ENCODE results near the gene CFAP97.

CFAP97 gene

DNA sequence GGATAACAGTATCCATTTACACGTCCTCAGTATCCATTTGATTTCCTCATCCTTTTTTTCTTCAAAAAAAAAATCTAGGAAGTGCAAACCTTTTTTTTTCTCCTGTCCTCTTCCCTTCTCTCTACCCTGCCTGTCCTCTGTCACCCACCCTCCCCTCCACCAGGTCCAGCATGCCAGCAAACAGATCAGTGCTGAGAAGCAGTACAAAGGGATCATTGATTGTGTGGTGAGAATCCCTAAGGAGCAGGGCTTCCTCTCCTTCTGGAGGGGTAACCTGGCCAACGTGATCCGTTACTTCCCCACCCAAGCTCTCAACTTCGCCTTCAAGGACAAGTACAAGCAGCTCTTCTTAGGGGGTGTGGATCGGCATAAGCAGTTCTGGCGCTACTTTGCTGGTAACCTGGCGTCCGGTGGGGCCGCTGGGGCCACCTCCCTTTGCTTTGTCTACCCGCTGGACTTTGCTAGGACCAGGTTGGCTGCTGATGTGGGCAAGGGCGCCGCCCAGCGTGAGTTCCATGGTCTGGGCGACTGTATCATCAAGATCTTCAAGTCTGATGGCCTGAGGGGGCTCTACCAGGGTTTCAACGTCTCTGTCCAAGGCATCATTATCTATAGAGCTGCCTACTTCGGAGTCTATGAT, 59.1 kb downstream of the CFAP97 start:
- no peak for TF ChIP-seq FOXP2 (optimal IDR thresholded peaks at IDR 0.05; ENCODE audit: borderline replicate concordance, extremely low read depth, extremely low read length, insufficient read depth)

DNA sequence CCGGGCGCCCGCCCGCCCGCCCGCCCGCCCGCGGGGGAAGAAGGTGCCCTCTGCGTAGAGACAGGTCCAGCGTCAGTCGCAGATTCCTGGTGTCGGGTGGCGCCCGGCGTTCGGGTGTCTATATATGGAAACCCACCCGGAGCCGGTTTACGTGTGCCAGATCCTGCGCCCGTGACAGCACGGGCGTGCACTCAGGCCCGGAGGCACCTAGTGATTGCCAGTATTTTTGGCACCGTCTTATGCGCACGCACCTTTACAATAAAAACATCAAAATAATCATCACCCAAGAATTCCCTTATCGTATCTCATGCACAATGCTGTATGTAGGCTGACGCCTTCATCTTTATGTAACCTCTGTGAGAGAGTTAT, 60.2 kb downstream of the CFAP97 start:
- no peak for TF ChIP-seq SIN3A (IDR thresholded peaks at IDR 0.05; ENCODE audit: borderline replicate concordance, insufficient read depth, low read length)
- TF ChIP-seq FOXP2 (optimal IDR thresholded peaks at IDR 0.05; ENCODE audit: borderline replicate concordance, extremely low read depth, extremely low read length, insufficient read depth) = no peak
- TF ChIP-seq, protein P1, sequence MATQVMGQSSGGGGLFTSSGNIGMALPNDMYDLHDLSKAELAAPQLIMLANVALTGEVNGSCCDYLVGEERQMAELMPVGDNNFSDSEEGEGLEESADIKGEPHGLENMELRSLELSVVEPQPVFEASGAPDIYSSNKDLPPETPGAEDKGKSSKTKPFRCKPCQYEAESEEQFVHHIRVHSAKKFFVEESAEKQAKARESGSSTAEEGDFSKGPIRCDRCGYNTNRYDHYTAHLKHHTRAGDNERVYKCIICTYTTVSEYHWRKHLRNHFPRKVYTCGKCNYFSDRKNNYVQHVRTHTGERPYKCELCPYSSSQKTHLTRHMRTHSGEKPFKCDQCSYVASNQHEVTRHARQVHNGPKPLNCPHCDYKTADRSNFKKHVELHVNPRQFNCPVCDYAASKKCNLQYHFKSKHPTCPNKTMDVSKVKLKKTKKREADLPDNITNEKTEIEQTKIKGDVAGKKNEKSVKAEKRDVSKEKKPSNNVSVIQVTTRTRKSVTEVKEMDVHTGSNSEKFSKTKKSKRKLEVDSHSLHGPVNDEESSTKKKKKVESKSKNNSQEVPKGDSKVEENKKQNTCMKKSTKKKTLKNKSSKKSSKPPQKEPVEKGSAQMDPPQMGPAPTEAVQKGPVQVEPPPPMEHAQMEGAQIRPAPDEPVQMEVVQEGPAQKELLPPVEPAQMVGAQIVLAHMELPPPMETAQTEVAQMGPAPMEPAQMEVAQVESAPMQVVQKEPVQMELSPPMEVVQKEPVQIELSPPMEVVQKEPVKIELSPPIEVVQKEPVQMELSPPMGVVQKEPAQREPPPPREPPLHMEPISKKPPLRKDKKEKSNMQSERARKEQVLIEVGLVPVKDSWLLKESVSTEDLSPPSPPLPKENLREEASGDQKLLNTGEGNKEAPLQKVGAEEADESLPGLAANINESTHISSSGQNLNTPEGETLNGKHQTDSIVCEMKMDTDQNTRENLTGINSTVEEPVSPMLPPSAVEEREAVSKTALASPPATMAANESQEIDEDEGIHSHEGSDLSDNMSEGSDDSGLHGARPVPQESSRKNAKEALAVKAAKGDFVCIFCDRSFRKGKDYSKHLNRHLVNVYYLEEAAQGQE (IDR thresholded peaks at IDR 0.05; ENCODE audit: insufficient read depth in 1 of 2, low read depth in 2 of 2, low read length in 2 of 2) = no peak
- TF ChIP-seq POLR2AphosphoS5 (IDR thresholded peaks at IDR 0.05; ENCODE audit: low read depth, low read length) = no peak
- no peak for TF ChIP-seq TAF1 (IDR thresholded peaks at IDR 0.05; ENCODE audit: borderline replicate concordance, insufficient read depth, low read length)

DNA sequence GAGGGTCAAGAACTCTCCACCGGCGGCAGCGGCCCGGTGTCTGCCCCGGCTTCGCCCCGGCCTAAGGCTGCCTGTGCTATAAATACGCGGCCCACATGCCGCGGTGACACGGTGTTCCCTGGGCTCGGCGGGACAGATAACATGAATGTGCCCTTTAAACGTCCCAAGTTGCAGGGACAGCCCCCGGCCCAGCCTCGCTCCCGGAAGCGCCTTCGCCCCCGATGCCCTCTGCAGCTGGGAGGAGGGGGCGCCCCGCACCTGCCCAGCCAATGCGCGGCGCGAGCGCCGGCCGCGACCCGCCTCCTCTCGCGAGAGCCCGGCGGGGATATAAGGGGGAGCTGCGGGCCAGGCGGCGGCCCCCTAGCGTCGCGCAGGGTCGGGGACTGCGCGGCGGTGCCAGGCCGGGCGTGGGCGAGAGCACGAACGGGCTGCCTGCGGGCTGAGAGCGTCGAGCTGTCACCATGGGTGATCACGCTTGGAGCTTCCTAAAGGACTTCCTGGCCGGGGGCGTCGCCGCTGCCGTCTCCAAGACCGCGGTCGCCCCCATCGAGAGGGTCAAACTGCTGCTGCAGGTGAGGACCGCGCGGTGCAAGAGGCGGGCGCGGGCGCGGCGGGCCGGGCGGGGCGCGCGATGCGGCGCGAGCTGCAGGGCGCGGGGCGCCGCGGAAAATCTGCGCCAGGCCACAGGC, 60.7 kb downstream of the CFAP97 start, which contains the start of gene SLC25A4:
Gene SLC25A4 (plus strand): TSS at position 355 of the 689 bp plus-strand sequence. CDS start 107 bp downstream, at position 462.
- TF ChIP-seq FOXP2 (optimal IDR thresholded peaks at IDR 0.05; ENCODE audit: borderline replicate concordance, extremely low read depth, extremely low read length, insufficient read depth) (peak; percentile 20), TAF1 (IDR thresholded peaks at IDR 0.05; ENCODE audit: borderline replicate concordance, insufficient read depth, low read length) (peak; percentile 89; the same call in 1 of the 2 replicates), SIN3A (IDR thresholded peaks at IDR 0.05; ENCODE audit: borderline replicate concordance, insufficient read depth, low read length) (peak; percentile 87; the same call in 1 of the 2 replicates), POLR2AphosphoS5 (IDR thresholded peaks at IDR 0.05; ENCODE audit: low read depth, low read length) (peak; percentile 95)
- TF ChIP-seq, protein P1 (IDR thresholded peaks at IDR 0.05; ENCODE audit: insufficient read depth in 1 of 2, low read depth in 2 of 2, low read length in 2 of 2) = no peak

DNA sequence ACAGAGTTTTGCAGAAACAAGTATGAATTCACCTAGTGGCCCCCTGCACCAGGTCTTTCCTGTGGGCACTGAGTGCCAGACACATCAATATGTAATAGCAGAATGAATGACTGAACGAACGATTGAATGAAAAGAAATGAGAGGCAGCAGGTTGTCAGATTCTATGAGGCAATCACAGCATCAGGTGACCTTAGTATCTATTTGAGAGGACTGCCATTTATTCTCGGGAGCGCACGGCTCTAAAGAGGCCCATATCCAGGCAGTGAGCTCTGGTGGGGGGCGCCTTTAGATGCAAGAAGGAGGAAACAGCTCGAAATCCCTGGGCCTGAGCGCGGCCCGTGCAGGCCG, 61.3 kb downstream of the CFAP97 start:
- TF ChIP-seq FOXP2 (optimal IDR thresholded peaks at IDR 0.05; ENCODE audit: borderline replicate concordance, extremely low read depth, extremely low read length, insufficient read depth) (no peak), TAF1 (IDR thresholded peaks at IDR 0.05; ENCODE audit: borderline replicate concordance, insufficient read depth, low read length) (no peak), POLR2AphosphoS5 (IDR thresholded peaks at IDR 0.05; ENCODE audit: low read depth, low read length) (no peak)
- TF ChIP-seq, protein P1 (IDR thresholded peaks at IDR 0.05; ENCODE audit: insufficient read depth in 1 of 2, low read depth in 2 of 2, low read length in 2 of 2) = no peak

DNA sequence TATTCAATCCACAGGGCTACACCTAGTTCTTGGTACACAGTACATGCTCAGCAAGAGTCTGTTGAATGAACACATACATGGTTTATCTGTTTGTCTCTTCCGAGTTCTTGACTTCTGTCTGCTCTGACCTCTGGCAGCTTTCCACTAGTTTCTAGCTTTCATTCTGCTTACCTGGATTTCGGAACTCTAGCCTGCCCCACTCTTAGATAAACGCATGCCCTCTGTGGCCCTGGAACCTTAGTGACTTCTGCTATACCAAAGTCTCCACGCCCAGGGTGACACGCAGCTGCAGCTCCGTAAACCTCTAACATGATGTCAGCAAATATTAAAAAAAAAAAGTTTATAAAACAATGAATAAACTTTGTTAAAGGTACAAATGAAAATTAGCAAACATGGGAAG, 62.0 kb downstream of the CFAP97 start:
- no peak for TF ChIP-seq FOXP2 (optimal IDR thresholded peaks at IDR 0.05; ENCODE audit: borderline replicate concordance, extremely low read depth, extremely low read length, insufficient read depth)
- no peak for TF ChIP-seq POLR2AphosphoS5 (IDR thresholded peaks at IDR 0.05; ENCODE audit: low read depth, low read length)
- TF ChIP-seq SIN3A (IDR thresholded peaks at IDR 0.05; ENCODE audit: borderline replicate concordance, insufficient read depth, low read length) = no peak
- TF ChIP-seq TAF1 (IDR thresholded peaks at IDR 0.05; ENCODE audit: borderline replicate concordance, insufficient read depth, low read length) = no peak
- TF ChIP-seq, protein P1 (IDR thresholded peaks at IDR 0.05; ENCODE audit: insufficient read depth in 1 of 2, low read depth in 2 of 2, low read length in 2 of 2) = no peak
